GM21528 (cell line): ENCODE measurements around the gene CCNB1IP1.
"Not testable (repeated sequence)": the region's sequence is repeated elsewhere in the genome, so short reads cannot be mapped to it uniquely, and the experiment has no call there.

Experiments
- ATAC-seq: cut with Tn5 transposase; IDR thresholded peaks from one replicate; pipeline ENCODE4 v1.9.1; 2021; ENCODE audit warnings: mild to moderate bottlenecking, moderate library complexity; ENCODE audit not compliant: unreplicated experiment, low FRiP score

The CCNB1IP1 gene

DNA sequence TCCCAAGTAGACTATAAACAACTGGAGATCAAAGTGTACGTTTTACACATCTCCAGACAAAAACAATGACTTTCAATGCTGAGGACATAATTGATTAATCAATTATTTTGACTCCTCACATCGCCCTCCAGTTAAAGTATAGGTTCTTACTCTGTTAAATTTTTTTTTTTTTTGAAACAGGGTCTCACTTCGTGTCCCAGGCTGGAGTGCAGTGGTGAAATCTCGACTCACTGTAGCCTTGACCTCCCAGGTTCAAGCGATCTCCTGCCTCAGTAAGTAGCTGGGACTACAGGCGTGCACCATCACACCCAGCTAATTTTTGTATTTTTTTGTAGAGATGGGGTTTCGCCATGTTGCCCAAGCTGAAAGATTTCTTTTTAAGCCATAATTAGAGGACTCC is 938 bp upstream of the CCNB1IP1 start:
- no peak for ATAC-seq

- ATAC-seq, result no peak
These were observed 389 bp upstream of the CCNB1IP1 start for GRCh38 chr14:20333494-20333841.

DNA sequence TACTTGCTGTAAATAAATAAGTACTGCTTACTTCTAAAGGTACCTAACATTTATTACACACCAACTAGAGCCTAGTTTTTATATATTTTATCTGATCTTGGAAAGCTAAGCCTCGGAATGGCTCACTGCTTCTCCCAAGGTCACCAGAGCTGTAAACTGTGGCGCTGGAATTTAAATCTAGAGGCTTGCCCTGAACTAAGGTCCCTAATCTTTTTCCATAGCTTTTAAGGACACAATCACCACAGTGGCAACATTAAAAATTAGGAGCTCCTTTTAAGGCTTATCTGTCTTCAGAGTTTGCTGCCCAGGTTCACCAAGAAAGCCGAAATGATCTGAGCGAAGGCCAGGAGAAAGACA is 670 bp downstream of the CCNB1IP1 start:
- no peak for ATAC-seq

DNA sequence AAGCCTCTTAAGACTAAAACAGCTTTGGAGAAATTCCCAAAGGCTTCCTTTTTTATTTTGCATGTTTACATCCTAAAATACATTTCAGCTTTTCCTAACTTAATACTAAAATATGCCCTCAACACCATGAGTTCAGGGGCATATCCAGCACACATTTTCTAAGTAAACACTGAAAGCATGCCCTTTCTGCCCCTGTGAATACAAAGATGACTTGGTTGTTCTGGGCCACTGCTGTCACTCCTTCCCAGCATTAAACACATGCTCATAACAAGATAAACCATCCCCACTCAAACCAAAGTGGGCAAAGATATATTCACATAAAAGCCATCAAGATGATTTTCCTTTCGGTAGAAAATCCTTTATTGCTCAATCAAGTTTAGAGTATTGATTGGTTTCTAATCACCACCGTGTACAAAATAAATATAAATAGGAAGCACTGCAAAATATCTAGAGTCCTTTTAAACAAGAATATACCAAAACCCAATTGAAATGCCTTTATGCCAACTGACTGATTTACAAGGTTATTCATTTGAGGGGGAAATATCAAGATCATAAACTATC is 1.9 kb downstream of the CCNB1IP1 start:
- ATAC-seq, result no peak

GRCh38 chr14:20329355-20329754 is 3.7 kb downstream of the CCNB1IP1 start:
- no peak for ATAC-seq

DNA sequence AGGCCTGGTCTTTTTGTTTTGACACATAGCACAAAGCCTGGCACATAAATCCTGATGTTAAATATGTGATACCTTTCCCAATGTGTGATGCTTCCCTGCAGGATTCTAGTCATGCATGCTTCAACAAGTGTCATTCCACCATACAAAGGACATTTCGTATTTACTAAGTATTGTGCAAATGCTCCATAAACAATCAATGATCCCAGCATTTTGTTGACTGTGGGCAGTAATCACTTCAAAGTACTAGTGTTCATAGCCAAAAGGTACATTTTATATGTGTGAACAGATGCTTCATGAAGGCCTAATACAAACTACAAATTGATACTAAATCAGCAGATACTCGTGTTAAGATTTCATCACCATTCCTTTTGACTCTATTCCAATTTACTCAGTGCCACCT is 4.4 kb downstream of the CCNB1IP1 start:
- ATAC-seq, result no peak

GRCh38 chr14:20327005-20327869 is 5.8 kb downstream of the CCNB1IP1 start:
- no peak for ATAC-seq

DNA sequence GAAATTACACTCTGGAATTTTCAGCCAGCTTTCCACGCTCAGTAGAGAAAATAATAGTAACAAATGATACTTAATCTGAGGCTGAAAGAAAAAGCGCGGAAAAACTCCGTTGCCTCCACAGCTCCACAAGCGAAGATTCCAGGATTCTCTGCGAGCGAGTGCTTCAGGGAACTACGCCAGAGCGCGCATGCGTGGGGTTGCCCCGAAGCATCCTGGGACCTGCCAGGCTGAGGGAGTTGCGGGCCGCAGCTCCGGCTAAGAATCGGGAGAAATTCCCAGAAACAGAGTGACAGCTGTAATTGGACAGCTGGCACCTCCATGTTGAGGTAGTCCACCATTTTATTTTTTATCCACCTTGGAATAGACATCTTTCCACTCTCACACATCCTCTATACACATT is 15.4 kb downstream of the CCNB1IP1 start:
- no peak for ATAC-seq

DNA sequence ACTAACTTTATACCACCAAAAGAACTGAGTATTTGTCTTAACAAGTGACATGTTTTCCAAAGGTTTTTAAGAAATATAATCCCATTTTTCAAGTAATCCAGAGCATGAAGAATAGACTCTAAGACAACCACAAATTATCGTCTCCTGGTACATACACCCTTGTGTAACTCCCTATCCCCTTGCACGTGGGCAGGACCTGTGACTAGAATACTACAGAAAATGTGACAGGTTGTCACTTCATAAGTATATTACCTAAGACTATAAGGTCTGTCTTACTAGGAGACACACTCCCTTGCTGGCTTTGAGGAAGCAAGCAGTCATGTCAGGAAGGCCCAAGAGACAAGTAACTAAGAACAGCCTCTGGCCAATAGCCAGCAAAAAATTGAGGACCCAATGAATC is 19.1 kb downstream of the CCNB1IP1 start:
- ATAC-seq, result no peak

DNA sequence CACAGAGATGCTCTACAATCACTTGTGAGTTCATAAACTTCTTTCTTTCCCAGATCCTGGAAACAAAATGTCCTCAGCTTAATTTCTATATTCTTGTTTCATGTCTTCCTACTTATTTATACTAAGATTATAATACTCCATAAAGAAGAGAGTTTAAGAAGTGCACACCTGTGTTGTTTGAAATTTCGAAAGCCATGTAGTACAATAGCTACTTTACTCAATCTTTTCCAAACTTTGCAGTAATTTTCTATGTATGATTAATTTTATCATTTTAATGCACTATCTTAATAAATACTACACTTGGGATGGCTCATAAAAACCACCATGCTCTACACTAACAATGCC is 27.0 kb downstream of the CCNB1IP1 start:
- no peak for ATAC-seq

DNA sequence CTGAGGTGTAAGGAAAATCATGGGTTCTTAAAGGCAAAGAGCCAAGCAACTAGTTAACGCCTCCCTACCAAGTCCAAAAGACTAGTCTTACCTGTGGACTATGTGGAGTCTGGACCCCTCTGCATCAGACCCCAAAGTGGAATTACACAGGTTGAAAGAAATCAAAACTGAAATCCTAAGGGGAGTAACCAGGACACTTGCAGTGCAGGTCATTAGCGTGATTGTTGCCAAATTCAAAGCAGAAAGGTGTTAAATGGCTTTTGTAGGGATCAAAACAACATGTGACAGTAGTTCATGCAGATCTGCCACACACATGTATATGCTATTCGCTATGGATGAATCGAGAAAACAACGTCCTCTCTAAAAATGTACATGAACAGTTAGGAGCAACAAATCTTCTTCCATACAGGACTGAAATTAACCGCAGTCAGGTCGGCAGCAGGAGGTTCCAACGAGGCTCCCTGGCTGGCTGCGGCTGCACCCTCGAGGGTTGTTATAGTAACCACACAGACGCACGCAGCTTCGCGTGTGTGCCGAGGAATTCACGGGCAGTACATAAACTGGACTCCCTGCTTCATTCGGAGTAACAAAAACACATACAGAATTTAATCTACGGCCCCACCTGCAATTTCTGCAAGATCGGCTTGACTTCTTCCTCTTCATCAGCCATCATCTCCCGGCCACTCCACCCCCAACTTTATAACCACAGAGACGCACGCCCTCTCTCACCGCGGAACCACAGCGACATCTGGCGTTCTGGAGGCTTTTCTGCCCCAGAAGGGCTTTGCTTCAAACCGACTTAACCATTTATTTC is 27.6 kb downstream of the CCNB1IP1 start, which contains the start of gene TTC5:
TTC5 (minus strand) TSS at position 687 of the 814 bp plus-strand sequence; CDS start at position 673, 14 bp downstream.
- ATAC-seq, result peak; percentile 99

DNA sequence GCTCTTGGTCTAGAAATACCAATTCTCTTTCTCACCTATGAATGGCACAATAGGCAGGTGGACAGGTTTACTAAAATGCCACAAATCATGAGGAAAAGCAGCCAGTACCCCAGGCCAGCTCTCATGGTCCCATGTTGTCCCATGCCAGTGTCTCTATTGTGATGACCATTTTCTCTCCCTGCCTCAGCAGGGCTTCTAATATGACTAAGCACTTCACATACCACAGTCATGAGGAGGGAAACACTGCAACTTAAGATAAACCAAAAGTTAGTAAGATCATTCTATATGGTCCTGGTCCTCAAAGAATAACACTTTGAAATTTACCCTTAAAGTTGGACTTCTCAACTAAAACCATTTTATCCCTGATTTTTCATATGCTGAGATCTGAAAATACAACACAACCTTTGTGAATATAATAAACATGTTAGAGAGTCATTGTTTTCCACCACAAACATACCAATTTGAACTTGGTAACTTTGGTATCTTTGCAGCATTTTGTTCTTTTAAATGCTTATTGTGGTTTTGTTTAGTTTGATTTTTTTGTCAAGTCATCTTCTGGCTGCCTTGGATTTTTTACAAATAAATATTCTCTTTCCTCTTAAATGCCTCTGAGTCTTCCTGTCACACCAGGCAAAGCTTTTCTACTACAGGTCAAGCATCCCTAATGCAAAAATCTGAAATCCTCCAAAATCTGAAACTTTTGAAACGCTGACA is 30.9 kb downstream of the CCNB1IP1 start:
- no peak for ATAC-seq

- peak; percentile 79 for ATAC-seq
These were observed 38.0 kb downstream of the CCNB1IP1 start for GRCh38 chr14:20295067-20295466.

GRCh38 chr14:20294636-20295035 is 38.4 kb downstream of the CCNB1IP1 start:
- ATAC-seq, result peak; percentile 6

- not testable (repeated sequence) for ATAC-seq
These were observed 51.1 kb downstream of the CCNB1IP1 start for GRCh38 chr14:20281998-20282397.

DNA sequence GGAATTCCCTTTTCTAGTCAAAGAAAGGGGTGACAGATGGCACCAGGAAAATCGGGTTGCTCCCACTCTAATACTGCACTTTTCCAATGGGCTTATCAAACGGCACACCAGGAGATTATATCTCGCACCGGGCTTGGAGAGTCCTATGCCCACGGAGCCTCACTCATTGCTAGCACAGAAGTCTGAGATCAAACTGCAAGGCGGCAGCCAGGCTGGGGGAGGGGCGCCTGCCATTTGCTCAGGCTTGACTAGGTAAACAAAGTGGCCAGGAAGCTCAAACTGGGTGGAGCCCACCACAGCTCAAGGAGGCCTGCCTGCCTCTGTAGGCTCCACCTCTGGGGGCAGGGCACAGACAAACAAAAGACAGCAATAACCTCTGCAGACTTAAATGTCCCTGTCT is 52.8 kb downstream of the CCNB1IP1 start:
- ATAC-seq, result not testable (repeated sequence)

DNA sequence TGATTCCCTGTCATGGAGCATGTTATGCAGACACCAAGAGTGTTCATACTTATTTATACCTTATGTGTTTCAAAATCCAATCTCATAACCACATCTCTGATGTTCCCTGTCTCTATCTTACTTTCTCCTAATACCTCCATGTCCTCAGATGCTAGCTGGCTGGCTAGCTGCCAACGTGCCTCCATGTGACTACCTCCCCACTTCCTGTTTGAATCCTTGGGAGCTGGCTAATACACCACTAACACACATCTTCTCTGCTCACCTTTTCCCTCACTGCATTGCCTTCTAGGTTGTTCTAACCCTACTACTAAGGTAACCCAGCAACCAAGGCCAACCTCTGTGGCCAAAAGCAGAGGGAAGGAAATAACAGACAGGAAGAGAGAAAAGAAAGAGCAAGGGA is 54.7 kb downstream of the CCNB1IP1 start:
- ATAC-seq, result no peak

DNA sequence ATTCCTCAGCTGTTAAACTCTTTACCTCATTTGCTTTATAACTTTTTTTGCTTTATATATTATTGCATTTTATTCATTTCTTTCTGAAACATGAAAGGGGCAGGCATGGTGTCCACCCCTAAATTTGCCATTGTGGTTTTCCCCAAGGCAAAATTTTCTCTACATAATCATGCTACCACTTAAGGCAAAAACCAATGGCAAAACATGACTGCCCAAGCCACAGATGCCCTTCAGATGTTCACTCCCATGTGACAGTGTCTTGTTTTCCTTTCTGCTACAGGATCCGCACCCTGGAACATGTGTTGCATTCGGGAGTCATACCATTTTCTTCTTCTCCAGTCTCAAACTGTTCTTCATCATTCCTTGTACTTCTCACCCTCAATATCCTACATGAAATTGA is 55.7 kb downstream of the CCNB1IP1 start:
- ATAC-seq, result no peak

- ATAC-seq, result no peak
These were observed 59.0 kb downstream of the CCNB1IP1 start for GRCh38 chr14:20274062-20274461.

GRCh38 chr14:20264361-20264760 is 68.7 kb downstream of the CCNB1IP1 start:
- not testable (repeated sequence) for ATAC-seq

DNA sequence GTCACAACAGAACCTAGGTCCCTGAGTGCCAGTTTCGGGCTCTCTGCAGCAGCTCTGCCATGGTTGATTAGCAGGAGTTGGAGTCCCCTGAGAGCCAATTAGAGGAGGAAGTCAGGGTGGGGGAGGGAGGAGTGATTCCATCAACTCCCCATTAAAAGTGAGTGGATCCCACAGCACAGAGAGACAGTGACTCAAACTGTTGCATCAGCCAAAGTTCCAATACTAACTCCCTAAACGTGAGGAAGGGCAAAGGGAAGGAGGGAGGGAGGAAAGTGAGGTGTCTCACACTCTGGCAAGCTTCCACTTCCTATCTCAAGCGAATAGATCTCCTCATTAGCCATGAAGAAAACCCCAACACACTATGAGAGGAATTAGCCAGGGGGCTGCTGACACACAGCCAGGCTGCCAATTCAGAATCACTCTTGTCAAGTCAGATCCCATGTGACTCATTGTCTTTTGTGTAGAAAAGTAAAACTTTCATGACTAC is 70.4 kb downstream of the CCNB1IP1 start:
- ATAC-seq, result no peak
